GM19035 (cell line): ENCODE data around the gene ZNF433.
"Not testable (repeated sequence)": the region's sequence is repeated elsewhere in the genome, so short reads cannot be mapped to it uniquely, and the experiment has no call there.

Experiments used
- ATAC-seq: cut with Tn5 transposase; IDR thresholded peaks from one replicate; pipeline ENCODE4 v1.9.1; 2021; ENCODE audit not compliant: unreplicated experiment

ZNF433 gene

DNA sequence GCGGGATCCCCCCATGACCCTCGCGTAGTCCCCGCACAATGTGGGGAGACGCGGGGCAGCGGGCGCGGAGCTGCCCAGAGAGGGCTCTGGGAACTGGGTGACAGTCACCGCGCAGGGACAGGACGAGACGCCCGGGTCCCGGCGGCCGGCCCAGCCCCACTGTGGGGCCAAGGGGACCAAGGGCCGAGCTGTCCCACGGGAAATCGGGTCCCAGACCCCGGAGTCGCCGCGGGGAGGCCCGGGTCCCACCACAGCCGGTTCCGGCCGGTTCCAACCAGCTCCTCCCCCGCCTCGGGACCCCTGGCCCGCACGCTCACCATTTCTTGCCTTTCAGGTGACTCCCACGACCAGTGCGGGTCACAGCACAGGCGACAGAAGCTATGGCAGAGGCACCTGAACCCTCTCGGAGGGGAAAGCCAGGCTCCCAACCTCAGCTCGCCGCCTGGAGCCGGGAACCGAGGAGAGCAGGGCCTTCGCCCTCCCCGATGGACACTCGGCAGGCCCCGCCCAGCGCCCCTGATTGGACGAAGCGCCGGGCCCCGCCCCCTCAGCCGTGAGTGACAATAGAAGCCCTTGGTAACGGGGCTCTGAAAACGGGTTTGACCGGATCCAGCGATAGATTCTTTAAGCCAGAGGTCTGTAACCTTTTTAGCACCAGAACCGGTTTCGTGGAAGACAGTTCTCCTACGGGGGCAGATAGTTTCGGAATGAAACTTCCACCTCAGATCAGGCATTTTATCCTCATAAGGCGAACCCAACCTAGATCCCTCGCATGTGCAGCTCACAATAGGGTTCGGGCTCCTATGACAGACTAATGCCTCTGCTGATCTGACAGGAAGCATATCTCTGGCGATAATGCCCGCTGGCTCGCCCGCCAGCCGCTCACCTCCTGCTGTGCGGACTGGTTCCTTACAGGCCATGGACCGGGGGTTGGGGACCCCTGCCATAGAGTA, at the start of gene ZNF433:
Gene ZNF433 (minus strand): TSS at position 460 of the 953 bp plus-strand sequence. CDS start 140 bp downstream, at position 320.
- peak; percentile 53 for ATAC-seq

DNA sequence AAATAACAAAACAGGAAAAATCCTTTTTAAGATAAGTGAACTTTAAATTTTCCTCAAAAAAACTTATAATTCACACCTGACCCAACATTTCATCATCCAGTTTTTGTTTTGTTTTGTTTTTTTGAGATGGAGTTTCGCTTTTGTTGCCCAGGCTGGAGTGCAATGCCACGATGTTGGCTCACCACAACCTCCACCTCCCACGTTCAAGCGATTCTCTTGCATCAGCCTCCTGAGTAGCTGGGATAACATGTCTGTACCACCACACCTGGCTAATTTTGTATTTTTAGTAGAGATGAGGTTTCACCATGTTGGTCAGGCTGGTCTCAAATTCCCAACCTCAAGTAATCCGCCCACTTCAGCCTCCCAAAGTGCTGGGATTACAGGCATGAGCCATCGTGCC, 47.9 kb upstream of the ZNF433 start:
- ATAC-seq: not testable (repeated sequence)

DNA sequence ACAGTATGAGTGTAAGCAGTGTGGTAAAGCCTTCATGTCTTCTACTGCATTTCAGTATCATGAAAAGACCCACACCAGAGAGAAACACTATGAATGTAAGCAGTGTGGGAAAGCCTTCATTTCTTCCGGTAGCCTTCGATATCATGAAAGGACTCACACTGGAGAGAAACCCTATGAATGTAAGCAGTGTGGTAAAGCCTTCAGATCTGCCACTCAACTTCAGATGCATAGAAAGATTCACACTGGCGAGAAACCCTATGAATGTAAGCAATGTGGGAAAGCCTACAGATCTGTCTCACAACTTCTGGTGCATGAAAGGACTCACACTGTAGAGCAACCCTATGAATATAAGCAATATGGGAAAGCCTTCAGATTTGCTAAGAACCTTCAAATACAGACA, 41.9 kb upstream of the ZNF433 start:
- ATAC-seq: no peak

DNA sequence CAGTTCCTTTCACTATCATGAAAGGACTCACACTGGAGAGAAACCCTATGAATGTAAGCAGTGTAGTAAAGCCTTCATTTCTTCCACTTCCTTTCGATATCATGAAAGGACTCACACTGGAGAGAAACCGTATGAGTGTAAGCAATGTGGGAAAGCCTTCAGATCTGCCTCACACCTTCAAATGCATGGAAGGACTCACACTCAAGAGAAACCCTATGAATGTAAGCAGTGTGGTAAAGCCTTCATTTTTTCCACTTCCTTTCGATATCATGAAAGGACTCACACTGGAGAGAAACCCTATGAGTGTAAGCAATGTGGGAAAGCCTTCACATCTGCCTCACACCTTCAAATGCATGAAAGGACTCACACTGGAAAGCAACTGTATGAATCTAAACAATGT, 40.9 kb upstream of the ZNF433 start:
- not testable (repeated sequence) for ATAC-seq

DNA sequence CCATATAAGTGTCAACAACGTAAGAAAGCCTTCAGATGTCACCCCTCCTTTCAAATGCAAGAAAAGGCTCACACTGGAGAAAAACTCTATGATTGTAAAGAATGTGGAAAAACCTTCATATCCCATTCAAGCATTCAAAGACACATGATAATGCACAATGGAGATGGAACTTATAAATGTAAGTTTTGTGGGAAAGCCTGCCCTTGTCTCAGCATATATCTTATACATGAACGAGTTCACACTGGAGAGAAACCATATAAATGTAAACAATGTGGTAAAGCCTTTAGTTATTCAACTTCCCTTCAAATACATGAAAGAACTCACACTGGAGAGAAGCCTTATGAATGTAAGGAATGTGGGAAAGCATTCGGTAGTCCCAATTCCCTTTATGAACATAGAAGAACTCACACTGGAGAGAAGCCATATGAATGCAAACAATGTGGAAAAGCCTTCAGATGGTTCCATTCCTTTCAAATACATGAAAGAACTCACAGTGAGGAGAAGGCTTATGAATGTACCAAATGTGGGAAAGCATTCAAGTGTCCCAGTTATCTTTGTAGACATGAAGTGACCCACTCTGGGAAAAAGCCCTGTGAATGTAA, 40.2 kb upstream of the ZNF433 start:
- ATAC-seq: no peak

DNA sequence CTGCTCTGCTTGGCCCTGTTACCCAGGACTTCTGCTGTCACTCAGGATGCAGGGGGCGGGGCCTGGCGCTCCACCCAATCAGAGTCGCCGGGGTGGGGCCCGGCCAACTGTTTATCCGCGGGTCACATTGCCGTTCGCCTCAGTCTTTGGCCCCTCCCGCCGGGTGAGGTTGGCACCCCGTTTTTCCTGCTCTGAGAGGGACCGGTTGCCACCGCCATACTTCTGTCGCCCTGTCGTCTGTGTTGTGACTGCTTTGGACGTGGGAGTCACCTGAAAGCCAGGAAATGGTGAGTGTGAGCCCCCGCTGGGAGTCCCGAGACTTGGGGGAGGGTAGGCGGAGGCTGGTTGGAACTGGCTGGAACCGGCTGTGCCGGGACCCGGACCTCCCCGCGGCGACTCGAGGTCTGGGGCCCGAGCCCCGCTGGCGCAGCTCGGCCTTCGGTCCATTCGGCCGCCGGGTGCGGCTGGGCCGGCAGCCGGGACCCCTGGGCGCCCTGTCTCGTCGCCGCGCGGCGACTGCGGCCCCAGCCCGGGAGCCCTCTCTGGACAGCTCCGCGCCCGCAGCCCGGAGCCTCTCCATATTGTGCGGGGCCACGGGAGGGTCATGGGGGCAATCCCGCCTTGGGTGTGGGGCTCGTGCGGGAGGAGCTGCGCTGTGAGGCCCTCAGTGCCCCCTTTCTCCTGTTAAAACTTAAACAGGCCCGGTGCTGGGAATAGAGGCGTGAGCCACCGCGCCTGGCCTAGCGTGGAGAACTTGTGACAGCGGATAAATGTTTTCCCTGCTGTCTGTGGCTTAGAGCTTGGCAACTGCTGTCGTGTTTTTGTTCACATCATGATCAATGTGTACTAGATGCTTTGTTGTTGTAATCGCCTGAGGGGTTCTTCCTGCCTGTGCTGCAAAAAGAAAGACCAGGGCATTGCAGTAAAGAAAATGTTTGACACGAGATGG, 29.4 kb upstream of the ZNF433 start, which contains the start of gene ZNF844:
Gene ZNF844 (plus strand): TSS at position 142 of the 949 bp plus-strand sequence. CDS start 143 bp downstream, at position 285.
- ATAC-seq: no peak

DNA sequence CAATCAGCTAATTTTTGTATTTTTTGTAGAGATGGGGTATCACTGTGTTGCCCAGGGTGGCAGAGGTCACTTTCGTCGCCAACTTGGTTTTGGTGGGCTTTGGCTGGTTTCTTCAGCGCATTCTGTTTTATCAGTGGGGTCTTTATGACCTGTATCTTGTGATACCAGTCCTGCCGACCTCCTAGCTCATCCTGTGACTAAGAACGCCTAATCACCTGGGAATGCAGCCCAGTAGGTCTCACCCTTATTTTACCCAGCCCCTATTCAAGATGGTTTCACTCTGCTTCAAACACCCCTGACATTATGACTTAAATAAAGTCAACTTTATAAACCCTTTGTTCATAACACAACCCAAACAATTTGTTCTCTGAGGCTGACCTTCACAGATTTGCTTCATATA, 20.3 kb upstream of the ZNF433 start:
- no peak for ATAC-seq

DNA sequence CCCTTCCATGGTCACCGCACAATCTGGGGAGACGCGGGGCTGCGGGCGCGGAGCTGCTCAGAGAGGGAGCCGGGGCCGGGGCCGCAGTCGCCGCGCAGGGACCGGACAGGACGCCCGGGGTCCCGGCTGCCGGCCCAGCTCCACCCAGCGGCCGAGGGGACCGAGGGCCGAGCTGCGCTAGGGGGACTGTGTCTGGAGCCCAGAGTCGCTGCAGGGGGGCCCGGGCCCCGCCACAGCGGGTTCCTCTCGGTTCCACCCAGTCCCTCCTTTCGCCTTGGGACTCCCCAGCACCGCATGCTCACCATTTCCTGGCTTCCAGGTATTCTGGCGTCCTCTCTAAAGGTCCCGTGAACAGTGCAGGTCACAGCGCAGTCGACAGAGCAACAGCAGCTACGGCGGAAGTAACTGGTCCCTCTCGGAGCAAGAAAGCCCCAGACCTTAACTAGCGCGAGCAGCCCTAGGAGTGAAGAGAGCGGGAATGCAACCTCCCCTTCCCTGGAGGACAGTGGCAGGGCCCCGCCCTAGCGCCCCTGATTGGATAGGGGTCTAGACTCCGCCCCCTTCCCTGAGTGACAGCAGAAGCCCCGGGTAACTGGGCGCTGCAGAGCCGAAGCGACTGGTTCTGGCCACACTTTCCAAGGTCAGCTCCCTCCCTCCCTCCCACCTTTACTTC, 17.2 kb upstream of the ZNF433 start, which contains the start of gene ZNF878:
Gene ZNF878 (minus strand): TSS at position 465 of the 673 bp plus-strand sequence. CDS start 160 bp downstream, at position 305.
- ATAC-seq: no peak

DNA sequence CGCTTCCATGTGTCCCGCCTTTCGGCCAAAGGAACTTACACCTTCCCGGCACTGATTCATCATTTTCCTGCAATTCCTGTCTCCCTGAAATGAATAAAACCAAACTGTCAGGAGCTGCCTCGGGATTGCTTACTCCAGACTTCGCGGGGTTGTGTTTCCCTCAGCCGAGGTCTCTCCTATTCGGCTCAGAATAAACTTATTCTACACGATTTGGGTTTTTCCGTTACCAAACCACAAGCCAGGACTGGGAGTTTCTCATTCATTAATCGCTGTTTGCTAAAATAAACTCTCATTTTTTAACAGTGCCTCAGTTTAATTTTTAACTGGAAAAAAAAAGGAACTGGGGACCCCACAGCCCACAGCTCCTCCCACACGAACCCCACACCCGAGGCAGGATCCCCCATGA, 16.6 kb upstream of the ZNF433 start:
- no peak for ATAC-seq

DNA sequence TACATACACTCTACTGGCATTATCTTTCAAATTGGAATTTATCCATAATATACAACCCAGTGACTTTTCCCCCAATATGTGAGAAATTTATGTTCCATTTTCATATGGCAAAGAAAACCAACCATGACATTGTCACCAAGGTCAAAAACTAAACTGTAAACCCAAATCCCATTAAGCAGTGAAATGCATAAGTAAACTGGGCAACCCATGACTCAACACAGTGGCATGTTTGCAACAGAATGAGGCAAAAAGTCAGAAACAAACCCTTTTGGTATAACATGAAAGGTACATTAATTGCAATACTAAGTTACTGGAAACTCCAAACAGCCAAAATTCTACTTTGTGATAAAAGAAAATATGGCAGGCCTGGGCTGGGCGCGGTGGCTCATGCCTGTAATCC, 12.4 kb upstream of the ZNF433 start:
- no peak for ATAC-seq

DNA sequence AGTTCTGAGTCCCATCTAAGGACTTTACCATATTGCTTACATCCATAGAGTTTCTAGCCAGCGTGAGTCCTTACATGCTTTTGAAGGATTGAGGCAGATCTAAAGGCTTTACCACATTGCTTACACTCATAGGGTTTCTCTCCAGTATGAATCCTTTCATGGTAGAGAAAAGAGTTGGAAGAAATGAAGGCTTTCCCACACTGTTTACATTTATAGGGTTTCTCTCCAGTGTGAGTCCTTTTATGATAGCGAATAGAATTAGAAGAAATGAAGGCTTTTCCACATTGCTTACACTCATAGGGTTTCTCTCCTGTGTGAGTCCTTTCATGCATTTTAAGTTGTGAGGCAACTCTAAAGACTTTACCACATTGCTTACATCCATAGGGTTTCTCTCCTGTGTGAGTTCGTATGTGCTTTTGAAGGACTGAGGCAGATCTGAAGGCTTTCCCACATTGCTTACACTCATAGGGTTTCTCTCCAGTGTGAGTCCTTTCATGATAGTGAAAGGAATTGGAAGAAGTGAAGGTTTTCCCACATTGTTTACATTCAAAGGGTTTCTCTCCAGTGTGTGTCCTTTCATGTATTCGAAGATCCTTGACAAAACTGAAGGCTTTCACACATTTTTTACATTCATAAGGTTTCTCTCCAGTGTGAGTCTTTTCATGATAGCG, 8.4 kb upstream of the ZNF433 start:
- no peak for ATAC-seq

DNA sequence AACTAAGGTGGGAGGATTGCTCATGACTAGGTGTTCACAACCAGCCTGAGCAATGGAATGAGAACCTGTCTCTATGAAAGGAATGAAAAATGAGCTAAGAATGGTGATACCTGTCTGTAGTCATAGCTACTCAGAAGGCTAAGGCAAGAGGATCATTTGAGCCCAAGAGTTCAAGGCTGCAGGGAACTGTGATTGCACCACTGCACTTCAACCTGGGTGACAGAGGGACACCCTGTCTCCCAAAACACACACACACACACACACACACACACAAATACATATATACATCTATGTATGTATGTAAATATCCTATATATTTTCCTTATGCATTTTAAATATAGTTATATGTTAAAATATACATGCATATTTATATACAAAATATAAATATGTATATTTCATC, 7.4 kb upstream of the ZNF433 start:
- ATAC-seq: no peak

DNA sequence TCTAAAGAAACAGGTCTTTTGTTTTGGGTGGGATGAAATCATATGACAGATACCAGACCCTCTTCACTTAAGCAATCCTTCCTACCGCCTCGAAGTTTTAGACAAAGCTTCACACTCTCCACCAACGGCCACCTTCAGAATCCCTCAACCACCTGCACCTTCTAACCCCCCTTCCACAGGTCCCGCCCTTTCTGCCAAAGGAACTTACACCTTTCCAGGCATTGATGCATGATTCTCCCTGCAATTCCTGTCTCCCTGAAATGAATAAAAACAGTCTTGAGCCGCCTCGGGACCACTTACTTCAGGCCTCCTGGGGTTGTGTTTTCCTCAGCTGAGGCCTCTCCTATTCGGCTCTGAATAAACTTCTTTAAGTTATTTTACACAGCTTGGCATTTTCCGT, 859 bp downstream of the ZNF433 start:
- no peak for ATAC-seq

DNA sequence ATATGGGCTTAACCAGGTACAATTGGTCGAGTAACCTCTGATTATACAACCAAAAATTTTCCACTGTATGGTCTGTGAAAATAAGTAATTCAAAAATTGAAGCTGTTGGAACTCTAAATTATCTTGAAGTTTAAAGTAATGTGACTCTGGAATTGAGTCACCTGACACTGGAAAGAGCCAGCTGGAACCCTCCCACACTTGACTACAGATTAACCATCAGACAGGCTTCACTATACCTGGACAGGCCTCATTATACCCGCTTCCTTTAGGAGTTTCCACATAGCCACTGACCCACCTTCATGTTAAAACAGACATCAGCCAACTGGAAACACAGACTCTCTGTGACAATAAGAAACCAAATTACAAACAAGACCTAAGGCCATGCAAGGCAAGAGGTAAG, 1.3 kb downstream of the ZNF433 start:
- ATAC-seq: no peak

DNA sequence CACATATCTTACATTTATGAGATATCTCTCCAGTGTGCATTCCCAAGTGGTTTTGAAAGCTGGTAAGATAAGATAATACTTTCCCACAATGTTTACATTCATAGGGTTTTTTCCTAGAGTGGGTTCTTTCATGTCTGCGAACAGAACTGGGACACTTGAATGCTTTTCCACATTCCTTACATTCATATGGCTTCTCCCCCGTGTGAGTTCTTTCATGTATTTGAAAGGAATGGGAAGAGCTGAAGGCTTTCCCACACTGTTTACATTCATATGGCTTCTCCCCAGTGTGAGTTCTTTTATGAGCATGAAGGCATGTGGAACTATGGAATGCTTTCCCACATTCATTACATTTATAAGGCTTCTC, 19.7 kb downstream of the ZNF433 start:
- no peak for ATAC-seq

DNA sequence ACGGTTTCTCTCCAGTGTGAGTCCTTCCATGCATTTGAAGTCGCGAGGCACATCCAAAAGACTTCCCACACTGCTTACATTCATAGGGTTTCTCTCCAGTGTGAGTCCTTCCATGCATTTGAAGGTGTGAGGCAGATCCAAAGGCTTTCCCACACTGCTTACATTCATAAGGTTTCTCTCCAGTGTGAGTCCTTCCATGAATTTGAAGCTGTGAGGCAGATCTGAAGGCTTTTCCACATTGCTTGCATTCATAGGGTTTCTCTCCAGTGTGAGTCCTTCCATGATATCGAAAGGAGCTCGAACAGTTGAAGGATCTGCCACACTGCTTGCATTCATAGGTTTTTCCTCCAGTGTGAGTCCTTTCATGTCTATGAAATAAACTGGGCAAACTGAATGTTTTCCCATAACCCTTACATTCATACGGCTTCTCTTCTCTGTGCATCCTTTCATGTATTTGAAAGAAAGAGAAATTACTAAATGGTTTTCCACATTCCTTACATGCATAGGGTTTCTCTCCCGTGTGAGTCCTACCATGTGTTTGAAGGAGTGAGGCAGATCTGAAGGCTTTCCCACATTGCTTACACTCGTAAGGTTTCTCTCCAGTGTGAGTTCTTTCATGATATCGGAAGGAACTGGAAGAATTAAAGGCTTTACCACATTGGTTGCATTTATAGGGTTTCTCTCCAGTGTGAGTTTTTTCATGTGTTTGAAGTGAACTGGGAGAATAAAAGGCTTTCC, 20.3 kb downstream of the ZNF433 start:
- ATAC-seq: no peak

DNA sequence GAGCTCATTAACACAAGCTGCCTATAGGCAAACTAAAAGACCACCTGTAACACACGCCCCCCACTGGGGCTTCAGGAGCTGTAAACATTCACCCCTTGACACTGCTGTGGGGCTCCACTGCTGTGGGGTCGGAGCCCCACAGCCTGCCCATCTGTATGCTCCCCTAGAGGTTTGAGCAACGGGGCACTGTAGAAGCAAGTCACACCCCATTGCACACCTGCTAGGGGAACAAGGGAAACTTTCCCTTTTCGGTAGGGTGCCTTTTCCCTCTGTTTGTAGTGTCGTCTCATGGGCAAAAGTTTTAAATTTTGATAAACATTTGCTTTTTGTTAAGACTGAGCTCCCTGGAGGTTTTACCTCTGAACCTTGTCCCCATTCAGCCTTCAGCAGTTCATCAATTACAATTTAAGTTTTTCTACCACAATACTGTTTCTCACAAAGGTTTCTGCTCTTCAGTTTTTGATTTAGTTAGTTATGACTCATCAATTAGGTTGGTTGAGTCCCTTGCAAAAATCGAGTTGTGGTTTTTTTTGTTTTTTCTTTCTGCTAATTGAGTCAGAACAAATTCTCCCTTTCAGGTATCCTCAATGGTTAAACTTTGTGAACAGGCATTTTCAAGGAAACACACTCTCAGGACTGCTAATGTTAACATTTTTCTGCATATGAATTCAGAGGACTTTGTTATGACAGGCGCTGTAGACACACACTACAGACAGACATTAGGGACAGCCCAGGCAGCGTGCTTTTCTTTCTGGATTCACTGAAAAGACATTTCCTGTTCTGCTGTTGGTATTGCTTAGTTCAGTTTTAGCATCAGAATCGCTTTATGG, 35.1 kb downstream of the ZNF433 start:
- ATAC-seq: no peak

DNA sequence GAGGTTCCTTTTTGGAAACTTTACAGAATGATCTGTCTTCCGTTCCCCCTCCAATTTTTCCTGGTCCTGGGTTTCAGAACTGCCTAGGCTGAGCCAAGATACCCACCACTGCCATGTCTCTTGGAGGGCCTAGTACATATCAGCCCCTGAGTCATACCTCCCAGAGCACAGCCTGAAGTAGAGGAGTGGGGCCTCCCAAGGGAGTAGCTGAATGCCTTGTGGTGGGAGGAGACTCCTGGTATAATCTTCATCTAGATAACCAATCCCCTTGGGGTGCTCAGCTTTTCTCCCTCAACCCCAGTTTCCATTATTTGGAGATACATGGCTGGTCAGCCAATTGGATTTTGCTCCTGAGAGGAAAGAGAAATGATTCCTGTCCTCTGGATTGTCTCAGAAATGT, 40.3 kb downstream of the ZNF433 start:
- no peak for ATAC-seq
